Fibroblast of lung (primary cell): ENCODE results near the gene MYEOV. TPM values are rescaled to one million over a fixed set of nuclear protein-coding genes. Genes with fewer than 3 reads are reported as not detected.

ENCODE experiments used
- DNase-seq, 2 donors: peaks; one replicate each; pipeline versions ENCODE4 v3.0.0 to v3.0.0-alpha.2; 2010; ENCODE audit warnings: low read depth in 2 of 2
- H2AFZ ChIP-seq: 2 replicates; pipeline ENCODE4 v1.5.1; 2012; ENCODE audit warnings: low read length, control low read depth, inconsistent platforms
- H3K27ac ChIP-seq: 2 replicates; pipeline ENCODE4 v1.5.1; 2011; ENCODE audit warnings: low read length, control low read depth; ENCODE audit not compliant: insufficient read depth
- H3K27me3 ChIP-seq: 2 replicates; pipeline ENCODE4 v1.5.1; 2011; ENCODE audit warnings: mild to moderate bottlenecking, low read length; ENCODE audit not compliant: control insufficient read depth, insufficient read depth
- H3K36me3 ChIP-seq: 2 replicates; pipeline ENCODE4 v1.5.1; 2011; ENCODE audit warnings: low read length; ENCODE audit not compliant: control insufficient read depth, insufficient read depth
- H3K4me1 ChIP-seq: 2 replicates; pipeline ENCODE4 v1.5.1; 2011; ENCODE audit warnings: low read length; ENCODE audit not compliant: control insufficient read depth, insufficient read depth; ENCODE audit errors: extremely low read depth
- H3K4me2 ChIP-seq: 2 replicates; pipeline ENCODE4 v1.5.1; 2011; ENCODE audit warnings: low read length, control low read depth; ENCODE audit not compliant: insufficient read depth; ENCODE audit errors: extremely low read depth
- H3K4me3 ChIP-seq, 4 experiments: fragments of 200-600 bp in 1 of 4; sonication (generic) in 1 of 4; replicated peaks in 1 of 4; 2 replicates each; pipeline ENCODE4 v1.5.1; 2011 to 2016; ENCODE audit warnings: low read length in 4 of 4, low read depth in 3 of 4, mild to moderate bottlenecking in 3 of 4, control low read depth in 2 of 4, inconsistent platforms in 1 of 4, mixed read lengths in 1 of 4; ENCODE audit not compliant: insufficient read depth in 1 of 4; ENCODE audit errors: control extremely low read depth in 1 of 4
- H3K79me2 ChIP-seq: 2 replicates; pipeline ENCODE4 v1.5.1; 2012; ENCODE audit warnings: mild to moderate bottlenecking, low read length, inconsistent platforms; ENCODE audit not compliant: control insufficient read depth, insufficient read depth
- H3K9ac ChIP-seq: 2 replicates; pipeline ENCODE4 v1.5.1; 2011; ENCODE audit warnings: mild to moderate bottlenecking, low read length, control low read depth; ENCODE audit not compliant: insufficient read depth
- H3K9me3 ChIP-seq: 2 replicates; pipeline ENCODE4 v1.5.1; 2012; ENCODE audit warnings: low read depth, low read length; ENCODE audit not compliant: control insufficient read depth, insufficient read depth
- H4K20me1 ChIP-seq: 2 replicates; pipeline ENCODE4 v1.5.1; 2011; ENCODE audit warnings: low read length; ENCODE audit not compliant: control insufficient read depth, insufficient read depth; ENCODE audit errors: extremely low read depth
- EZH2 ChIP-seq: IDR thresholded peaks from 2 replicates; pipeline ENCODE4 v1.5.1; 2012; ENCODE audit warnings: low read length, control low read depth, mild to moderate bottlenecking; ENCODE audit errors: missing control alignments
- polyA plus RNA-seq, 2 donors: library from polyadenylated mRNA; depleted of rRNA in 1 of 2; stranded (reverse) in 1 of 2; unstranded in 1 of 2; fragments of >200 nt; gene quantifications; 2 replicates each; pipeline ENCODE4 v1.2.1, GENCODE V29; 2011 to 2012; ENCODE audit warnings: missing spikeins in 1 of 2
- total RNA-seq: library from RNA; depleted of rRNA; stranded (reverse); fragments of >200 nt; gene quantifications from 2 replicates; pipeline ENCODE4 v1.2.1, GENCODE V29; 2014
- TF ChIP-seq, protein P1 (sequence below), 2 donors: IDR thresholded peaks in 1 of 2; conservative IDR thresholded peaks in 1 of 2; 1 replicate in 1 of 2; 2 replicates in 1 of 2; pipeline ENCODE4 v1.5.1; 2011 to 2012; ENCODE audit warnings: low read length in 2 of 2, control low read depth in 1 of 2, inconsistent platforms in 1 of 2, low read depth in 1 of 2, mild to moderate bottlenecking in 1 of 2

MYEOV gene
- total and polyA plus RNA-seq, 2 donors (not counting 1 experiment from before 2014, with no cell fraction given): 1.2 to 7.3 TPM

DNA sequence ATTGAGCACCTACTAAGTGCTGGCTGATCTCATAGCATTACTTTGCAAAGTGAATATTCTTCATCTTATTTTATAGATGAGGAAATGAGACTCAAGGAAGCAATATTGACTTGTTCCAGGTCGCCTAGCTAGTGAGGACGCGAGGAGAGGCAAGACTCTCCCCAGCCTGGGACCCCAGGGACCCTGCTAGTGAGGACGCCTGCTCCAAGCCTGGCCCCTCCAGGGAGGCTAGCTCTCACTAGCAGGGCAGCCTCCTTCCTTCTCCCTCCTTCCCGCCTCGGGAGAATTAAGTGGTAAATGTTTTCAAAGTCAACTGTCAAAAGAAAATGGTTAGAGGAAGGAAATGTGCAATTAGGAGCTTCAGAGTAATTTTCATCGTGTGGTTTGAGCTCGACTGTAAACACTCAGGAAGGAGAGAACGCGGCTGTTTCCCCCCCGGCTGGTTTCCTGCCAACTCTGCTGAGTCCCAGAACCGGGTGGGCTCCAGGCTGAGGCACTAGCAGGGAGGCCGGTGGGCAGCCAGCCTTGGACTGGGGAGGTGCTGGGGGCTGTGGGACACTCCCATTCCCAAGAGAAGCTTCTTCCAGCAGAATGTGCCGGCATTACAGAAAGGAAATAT lies 17.9 kb downstream of the MYEOV start:
- peaks cover 1% of the 10 kb centered on the region for H3K36me3 ChIP-seq
- H3K4me3 ChIP-seq: no peak overlapping the region
- H3K79me2 ChIP-seq: peaks cover 4% of the 10 kb centered on the region
- TF ChIP-seq EZH2: no peak
- TF ChIP-seq, protein P1, sequence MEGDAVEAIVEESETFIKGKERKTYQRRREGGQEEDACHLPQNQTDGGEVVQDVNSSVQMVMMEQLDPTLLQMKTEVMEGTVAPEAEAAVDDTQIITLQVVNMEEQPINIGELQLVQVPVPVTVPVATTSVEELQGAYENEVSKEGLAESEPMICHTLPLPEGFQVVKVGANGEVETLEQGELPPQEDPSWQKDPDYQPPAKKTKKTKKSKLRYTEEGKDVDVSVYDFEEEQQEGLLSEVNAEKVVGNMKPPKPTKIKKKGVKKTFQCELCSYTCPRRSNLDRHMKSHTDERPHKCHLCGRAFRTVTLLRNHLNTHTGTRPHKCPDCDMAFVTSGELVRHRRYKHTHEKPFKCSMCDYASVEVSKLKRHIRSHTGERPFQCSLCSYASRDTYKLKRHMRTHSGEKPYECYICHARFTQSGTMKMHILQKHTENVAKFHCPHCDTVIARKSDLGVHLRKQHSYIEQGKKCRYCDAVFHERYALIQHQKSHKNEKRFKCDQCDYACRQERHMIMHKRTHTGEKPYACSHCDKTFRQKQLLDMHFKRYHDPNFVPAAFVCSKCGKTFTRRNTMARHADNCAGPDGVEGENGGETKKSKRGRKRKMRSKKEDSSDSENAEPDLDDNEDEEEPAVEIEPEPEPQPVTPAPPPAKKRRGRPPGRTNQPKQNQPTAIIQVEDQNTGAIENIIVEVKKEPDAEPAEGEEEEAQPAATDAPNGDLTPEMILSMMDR (conservative IDR thresholded peaks at IDR 0.05 in 1 of 2, IDR thresholded peaks at IDR 0.05 in 1 of 2; ENCODE audit: low read depth in 1 of 2, low read length in 2 of 2): no peak
- no peaks in the 10 kb centered on the region for H4K20me1 ChIP-seq
- no peaks in the 10 kb centered on the region for H3K9me3 ChIP-seq
- H3K4me2 ChIP-seq: no peak overlapping the region
- H2AFZ ChIP-seq: no peak overlapping the region
- no peaks in the 10 kb centered on the region for H3K27me3 ChIP-seq
- no peak overlapping the region for H3K9ac ChIP-seq
- DNase-seq: no peak
- H3K4me1 ChIP-seq: peaks cover 7% of the 10 kb centered on the region
- H3K27ac ChIP-seq: peak overlapping the region; percentile 42

DNA sequence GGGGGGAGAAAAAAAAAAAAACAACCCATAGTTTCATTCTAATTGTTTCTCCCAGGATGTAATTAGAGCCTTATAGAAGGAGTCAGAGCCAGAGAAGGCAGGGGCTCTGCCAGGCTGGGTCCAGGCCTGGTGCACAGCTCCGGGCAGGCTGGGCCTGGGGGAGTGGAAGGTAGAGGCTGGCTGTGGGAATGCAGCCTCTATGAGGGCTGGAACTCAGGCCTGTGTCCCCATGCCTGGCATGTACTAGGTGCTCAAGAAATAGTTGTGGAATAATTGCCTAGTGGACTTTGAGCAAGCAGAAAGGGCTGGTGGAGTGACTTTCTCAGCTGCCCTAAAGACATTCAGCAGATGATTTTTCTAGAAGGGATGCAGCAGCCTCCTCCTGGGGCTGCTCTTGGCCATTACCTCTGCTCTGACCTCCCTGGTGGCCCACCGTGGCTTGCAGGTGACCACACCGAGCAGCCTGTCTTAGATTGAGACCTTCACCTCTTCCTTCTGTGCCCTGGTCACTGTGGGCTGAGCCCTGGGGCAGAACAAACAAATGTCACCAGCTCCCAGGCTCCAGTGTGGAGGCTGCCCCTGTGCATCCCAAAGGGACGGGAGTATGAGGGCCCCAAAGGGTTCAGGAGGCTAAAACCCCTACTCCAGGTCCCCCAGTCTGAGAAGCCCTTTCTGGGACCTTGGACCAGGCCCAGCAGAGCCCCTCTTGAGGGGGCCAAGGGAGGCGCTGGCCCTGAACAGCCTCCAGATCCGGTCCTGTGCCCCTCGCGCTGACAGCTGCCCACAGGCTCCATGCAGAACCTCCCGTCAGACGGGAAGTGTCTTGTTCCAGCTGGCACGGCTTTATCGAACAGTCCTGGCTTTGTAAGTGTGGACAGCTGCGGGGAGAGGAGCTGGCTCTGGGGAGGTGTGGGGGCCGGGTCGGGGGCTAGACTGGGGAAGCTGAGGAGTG lies 18.8 kb downstream of the MYEOV start:
- H3K27ac ChIP-seq: no peak overlapping the region
- no peaks in the 10 kb centered on the region for H3K27me3 ChIP-seq
- peak; percentile 31 to 34 for DNase-seq
- no peak overlapping the region for H2AFZ ChIP-seq
- no peak overlapping the region for H3K4me3 ChIP-seq
- H3K36me3 ChIP-seq: peaks cover under 1% of the 10 kb centered on the region
- no peaks in the 10 kb centered on the region for H4K20me1 ChIP-seq
- TF ChIP-seq, protein P1 (conservative IDR thresholded peaks at IDR 0.05 in 1 of 2, IDR thresholded peaks at IDR 0.05 in 1 of 2; ENCODE audit: low read depth in 1 of 2, low read length in 2 of 2): no peak
- no peak for TF ChIP-seq EZH2
- H3K9me3 ChIP-seq: no peaks in the 10 kb centered on the region
- peaks cover 4% of the 10 kb centered on the region for H3K79me2 ChIP-seq
- peaks cover 12% of the 10 kb centered on the region for H3K4me1 ChIP-seq
- H3K4me2 ChIP-seq: no peak overlapping the region
- no peak overlapping the region for H3K9ac ChIP-seq

DNA sequence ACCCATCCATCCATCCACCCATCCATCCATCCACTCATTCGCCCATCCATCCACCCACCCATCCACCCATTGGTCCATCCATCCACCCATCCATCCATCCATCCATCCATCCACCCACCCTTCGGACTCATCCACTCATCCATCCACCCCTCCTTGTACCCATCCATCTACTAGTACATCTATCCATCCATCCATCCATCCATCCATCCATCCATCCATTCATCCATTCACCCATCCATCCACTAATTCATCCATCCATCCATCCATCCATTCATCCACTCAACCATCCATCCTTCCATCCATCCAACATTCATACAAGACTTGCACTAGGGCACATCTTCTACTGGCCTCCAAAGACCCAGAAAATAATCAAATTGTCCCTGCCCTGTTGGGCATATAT lies 20.0 kb downstream of the MYEOV start:
- no peak overlapping the region for H3K4me2 ChIP-seq
- no peak overlapping the region for H3K4me3 ChIP-seq
- DNase-seq: no peak
- H4K20me1 ChIP-seq: no peaks in the 10 kb centered on the region
- H3K27me3 ChIP-seq: no peaks in the 10 kb centered on the region
- no peaks in the 10 kb centered on the region for H3K9me3 ChIP-seq
- H3K27ac ChIP-seq: no peak overlapping the region
- H3K9ac ChIP-seq: no peak overlapping the region
- no peak for TF ChIP-seq EZH2
- TF ChIP-seq, protein P1 (conservative IDR thresholded peaks at IDR 0.05 in 1 of 2, IDR thresholded peaks at IDR 0.05 in 1 of 2; ENCODE audit: low read depth in 1 of 2, low read length in 2 of 2): no peak
- no peaks in the 10 kb centered on the region for H3K36me3 ChIP-seq
- H2AFZ ChIP-seq: no peak overlapping the region
- peaks cover 4% of the 10 kb centered on the region for H3K79me2 ChIP-seq
- H3K4me1 ChIP-seq: peaks cover 14% of the 10 kb centered on the region
